ENCODE data around the gene CYLD. TPM values are rescaled to one million over a fixed set of nuclear protein-coding genes. Genes with fewer than 3 reads are reported as not detected.
A peak's percentile ranks its signal among the peaks of the same experiment; 100 is the strongest.

CYLD gene
- total and polyA plus RNA-seq, 12 donors, result 17.5 to 78.3 (median 48.7) TPM

DNA sequence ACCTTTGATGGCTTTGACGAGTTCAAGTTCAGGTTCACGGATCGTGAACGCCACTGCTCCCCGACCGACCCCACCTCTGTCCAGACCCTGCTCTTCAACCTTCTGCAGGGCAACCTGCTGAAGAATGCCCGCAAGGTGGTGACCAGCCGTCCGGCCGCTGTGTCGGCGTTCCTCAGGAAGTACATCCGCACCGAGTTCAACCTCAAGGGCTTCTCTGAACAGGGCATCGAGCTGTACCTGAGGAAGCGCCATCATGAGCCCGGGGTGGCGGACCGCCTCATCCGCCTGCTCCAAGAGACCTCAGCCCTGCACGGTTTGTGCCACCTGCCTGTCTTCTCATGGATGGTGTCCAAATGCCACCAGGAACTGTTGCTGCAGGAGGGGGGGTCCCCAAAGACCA is 30.8 kb upstream of the CYLD start:
- no peak for TF ChIP-seq POLR2A (IDR thresholded peaks at IDR 0.05)
- TF ChIP-seq, protein P1, sequence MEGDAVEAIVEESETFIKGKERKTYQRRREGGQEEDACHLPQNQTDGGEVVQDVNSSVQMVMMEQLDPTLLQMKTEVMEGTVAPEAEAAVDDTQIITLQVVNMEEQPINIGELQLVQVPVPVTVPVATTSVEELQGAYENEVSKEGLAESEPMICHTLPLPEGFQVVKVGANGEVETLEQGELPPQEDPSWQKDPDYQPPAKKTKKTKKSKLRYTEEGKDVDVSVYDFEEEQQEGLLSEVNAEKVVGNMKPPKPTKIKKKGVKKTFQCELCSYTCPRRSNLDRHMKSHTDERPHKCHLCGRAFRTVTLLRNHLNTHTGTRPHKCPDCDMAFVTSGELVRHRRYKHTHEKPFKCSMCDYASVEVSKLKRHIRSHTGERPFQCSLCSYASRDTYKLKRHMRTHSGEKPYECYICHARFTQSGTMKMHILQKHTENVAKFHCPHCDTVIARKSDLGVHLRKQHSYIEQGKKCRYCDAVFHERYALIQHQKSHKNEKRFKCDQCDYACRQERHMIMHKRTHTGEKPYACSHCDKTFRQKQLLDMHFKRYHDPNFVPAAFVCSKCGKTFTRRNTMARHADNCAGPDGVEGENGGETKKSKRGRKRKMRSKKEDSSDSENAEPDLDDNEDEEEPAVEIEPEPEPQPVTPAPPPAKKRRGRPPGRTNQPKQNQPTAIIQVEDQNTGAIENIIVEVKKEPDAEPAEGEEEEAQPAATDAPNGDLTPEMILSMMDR (IDR thresholded peaks at IDR 0.05), result no peak
- Histone ChIP-seq H3K9me3 (replicated peaks in 1 of 3) (no peaks in the 10 kb centered on the region), H3K4me1 (replicated peaks in 1 of 2) (no peaks in the 10 kb centered on the region), H3K27ac (no peak overlapping the region), H3K36me3 (replicated peaks in 1 of 2) (no peaks in the 10 kb centered on the region), H3K27me3 (no peaks in the 10 kb centered on the region), H3K4me3 (no peak overlapping the region)
- WGBS, 4 donors, result 92 to 96% (median 95%) methylated on average over 15 to 21 of the region's 21 CpGs
- intact Hi-C loops (cut with DNase I), result no loop called here
- peak in 1 of 7 donors; percentile 10 for DNase-seq

DNA sequence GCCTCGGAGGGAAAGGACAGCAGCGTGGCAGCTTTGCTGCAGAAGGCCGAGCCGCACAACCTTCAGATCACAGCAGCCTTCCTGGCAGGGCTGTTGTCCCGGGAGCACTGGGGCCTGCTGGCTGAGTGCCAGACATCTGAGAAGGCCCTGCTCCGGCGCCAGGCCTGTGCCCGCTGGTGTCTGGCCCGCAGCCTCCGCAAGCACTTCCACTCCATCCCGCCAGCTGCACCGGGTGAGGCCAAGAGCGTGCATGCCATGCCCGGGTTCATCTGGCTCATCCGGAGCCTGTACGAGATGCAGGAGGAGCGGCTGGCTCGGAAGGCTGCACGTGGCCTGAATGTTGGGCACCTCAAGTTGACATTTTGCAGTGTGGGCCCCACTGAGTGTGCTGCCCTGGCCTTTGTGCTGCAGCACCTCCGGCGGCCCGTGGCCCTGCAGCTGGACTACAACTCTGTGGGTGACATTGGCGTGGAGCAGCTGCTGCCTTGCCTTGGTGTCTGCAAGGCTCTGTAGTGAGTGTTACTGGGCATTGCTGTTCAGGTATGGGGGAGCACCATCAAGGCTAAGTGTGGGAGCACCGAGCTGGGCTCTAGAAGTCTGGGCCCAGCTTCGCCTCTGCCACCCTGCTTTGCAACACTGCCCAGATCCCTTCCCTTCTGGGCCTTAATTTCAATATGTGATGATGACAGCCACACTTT is 29.9 kb upstream of the CYLD start:
- DNase-seq, result peak; percentile 51 to 85 (median 74)
- H3K9me3 ChIP-seq (replicated peaks in 1 of 3), result no peaks in the 10 kb centered on the region
- no peaks in the 10 kb centered on the region for H3K27me3 ChIP-seq
- no peak overlapping the region for H3K27ac ChIP-seq
- no peaks in the 10 kb centered on the region for H3K36me3 ChIP-seq (replicated peaks in 1 of 2)
- no peaks in the 10 kb centered on the region for H3K4me1 ChIP-seq (replicated peaks in 1 of 2)
- intact Hi-C loops (cut with DNase I), result no loop called here
- WGBS, 4 donors, result 57 to 85% (median 68%) methylated on average over 6 to 25 of the region's 25 CpGs
- H3K4me3 ChIP-seq, result no peak overlapping the region
- TF ChIP-seq POLR2A (IDR thresholded peaks at IDR 0.05), result no peak

DNA sequence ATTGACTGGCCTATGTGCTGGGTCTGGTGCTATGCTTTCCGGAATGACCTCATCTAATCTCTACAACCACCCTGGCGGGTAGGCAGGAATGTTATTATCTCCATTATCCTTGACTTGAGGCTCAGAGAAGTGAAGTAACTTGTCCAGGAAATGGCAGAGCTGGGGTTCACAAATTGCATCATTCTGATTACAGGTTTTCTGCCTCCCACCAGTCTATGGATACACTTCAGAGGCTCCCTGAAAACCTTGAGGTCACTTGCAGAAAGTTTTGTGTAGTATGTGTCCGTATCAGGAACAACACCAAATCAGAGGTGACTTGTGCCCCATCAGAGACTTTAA is 29.4 kb upstream of the CYLD start:
- Histone ChIP-seq H3K36me3 (replicated peaks in 1 of 2) (no peaks in the 10 kb centered on the region), H3K4me3 (no peak overlapping the region), H3K27ac (no peak overlapping the region), H3K27me3 (no peaks in the 10 kb centered on the region), H3K4me1 (replicated peaks in 1 of 2) (no peaks in the 10 kb centered on the region), H3K9me3 (replicated peaks in 1 of 3) (no peaks in the 10 kb centered on the region)
- no peak for TF ChIP-seq POLR2A (IDR thresholded peaks at IDR 0.05)
- TF ChIP-seq, protein P1 (IDR thresholded peaks at IDR 0.05), result no peak
- no peak for DNase-seq
- WGBS, 4 donors, result 57 to 89% (median 69%) methylated on average over 3 of the region's 3 CpGs
- intact Hi-C loops (cut with DNase I), result no loop called here

DNA sequence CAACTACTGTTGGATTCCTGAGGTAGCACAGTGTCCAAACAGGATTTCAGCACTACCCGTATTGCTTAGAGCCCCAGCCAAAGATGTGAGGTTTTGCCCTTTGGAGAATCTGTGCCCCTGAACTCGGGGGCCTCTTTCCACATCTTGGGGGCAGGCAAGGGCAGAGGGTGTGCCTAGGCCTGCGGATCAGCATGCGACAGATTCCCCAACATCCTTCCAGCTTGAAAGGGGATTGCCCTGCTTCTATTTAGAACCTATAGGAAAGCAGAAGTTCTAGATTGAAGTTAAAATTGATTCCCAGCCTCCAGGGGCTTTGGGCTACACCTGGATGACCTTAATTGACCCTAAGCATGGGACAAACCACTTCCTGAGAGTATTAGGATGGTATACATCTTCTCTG is 28.9 kb upstream of the CYLD start:
- WGBS, 4 donors, result 66 to 100% (median 73%) methylated on average over 1 to 4 of the region's 4 CpGs
- Histone ChIP-seq H3K4me3 (no peak overlapping the region), H3K27ac (no peak overlapping the region), H3K9me3 (replicated peaks in 1 of 3) (no peaks in the 10 kb centered on the region), H3K4me1 (replicated peaks in 1 of 2) (no peaks in the 10 kb centered on the region), H3K27me3 (no peaks in the 10 kb centered on the region), H3K36me3 (replicated peaks in 1 of 2) (no peaks in the 10 kb centered on the region)
- DNase-seq, result no peak
- intact Hi-C loops (cut with DNase I), result no loop called here
- TF ChIP-seq POLR2A (IDR thresholded peaks at IDR 0.05), result no peak
- TF ChIP-seq, protein P1 (IDR thresholded peaks at IDR 0.05), result no peak

DNA sequence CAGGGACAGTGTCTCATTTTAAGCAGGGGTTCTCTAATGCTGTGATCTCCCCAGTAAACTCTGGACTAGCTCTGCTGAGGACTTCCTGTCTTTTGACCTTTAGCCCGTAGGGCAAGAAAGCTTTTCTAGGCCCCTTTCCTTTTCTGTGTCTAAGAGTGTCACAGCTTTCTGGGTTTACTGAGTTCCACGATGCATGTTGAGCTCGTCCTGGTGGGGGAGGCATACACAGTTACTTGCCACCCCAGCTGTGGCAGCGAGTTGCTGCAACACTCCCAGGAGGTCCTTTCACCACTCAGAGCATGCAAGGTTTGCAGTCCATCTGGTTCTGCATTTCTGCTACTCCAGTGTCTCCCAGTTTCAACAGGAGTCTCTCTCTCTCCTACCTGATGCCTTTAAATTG is 24.8 kb upstream of the CYLD start:
- H3K9me3 ChIP-seq (replicated peaks in 1 of 3), result no peaks in the 10 kb centered on the region
- 68 to 81% (median 74%) methylated on average over 4 of the region's 4 CpGs for WGBS, 4 donors
- no peak for DNase-seq
- H3K4me3 ChIP-seq, result no peak overlapping the region
- intact Hi-C loops (cut with DNase I), result no loop called here
- no peaks in the 10 kb centered on the region for H3K4me1 ChIP-seq (replicated peaks in 1 of 2)
- no peak overlapping the region for H3K27ac ChIP-seq
- no peaks in the 10 kb centered on the region for H3K27me3 ChIP-seq
- TF ChIP-seq, protein P1 (IDR thresholded peaks at IDR 0.05), result no peak
- TF ChIP-seq POLR2A (IDR thresholded peaks at IDR 0.05), result no peak
- no peaks in the 10 kb centered on the region for H3K36me3 ChIP-seq (replicated peaks in 1 of 2)

Data from adrenal gland (tissue), 12 donors.